ENCODE data around the gene HLCS.

DNA sequence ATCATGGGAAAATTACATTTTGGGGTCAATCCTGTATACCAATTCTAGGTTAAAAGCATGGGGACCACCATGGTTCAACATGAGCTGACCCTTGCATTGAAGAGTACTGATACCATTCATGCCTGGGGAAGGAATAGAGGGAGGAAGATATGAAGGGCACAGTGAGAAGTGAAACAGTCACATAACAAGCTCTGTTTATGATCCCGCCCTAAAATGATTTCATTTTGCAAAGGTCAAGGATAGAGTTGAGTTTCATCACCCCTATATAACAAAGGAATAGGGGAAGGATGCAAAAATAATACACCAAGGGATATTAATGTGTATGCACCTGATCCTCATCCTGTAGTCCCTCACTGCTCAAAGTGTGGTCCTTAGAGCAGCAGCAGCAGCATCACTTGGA, 2.5 kb upstream of the HLCS start:
- TF ChIP-seq, protein P1, sequence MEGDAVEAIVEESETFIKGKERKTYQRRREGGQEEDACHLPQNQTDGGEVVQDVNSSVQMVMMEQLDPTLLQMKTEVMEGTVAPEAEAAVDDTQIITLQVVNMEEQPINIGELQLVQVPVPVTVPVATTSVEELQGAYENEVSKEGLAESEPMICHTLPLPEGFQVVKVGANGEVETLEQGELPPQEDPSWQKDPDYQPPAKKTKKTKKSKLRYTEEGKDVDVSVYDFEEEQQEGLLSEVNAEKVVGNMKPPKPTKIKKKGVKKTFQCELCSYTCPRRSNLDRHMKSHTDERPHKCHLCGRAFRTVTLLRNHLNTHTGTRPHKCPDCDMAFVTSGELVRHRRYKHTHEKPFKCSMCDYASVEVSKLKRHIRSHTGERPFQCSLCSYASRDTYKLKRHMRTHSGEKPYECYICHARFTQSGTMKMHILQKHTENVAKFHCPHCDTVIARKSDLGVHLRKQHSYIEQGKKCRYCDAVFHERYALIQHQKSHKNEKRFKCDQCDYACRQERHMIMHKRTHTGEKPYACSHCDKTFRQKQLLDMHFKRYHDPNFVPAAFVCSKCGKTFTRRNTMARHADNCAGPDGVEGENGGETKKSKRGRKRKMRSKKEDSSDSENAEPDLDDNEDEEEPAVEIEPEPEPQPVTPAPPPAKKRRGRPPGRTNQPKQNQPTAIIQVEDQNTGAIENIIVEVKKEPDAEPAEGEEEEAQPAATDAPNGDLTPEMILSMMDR (IDR thresholded peaks at IDR 0.05), result no peak
- no peak for TF ChIP-seq POLR2A (IDR thresholded peaks at IDR 0.05)
